HTERT RPE-1 (cell line): Measurements from ENCODE around the gene NAALADL2.
"Not testable (repeated sequence)": the region's sequence is repeated elsewhere in the genome, so short reads cannot be mapped to it uniquely, and the experiment has no call there.

Source experiments
- in situ Hi-C: fragments of 300-500 bp; cut with MboI; formaldehyde crosslinking; loops from 4 replicates; pipeline ENCODE4 v1.14.3; 2020; ENCODE audit warnings: low sequenced_read_pairs

Gene NAALADL2

DNA sequence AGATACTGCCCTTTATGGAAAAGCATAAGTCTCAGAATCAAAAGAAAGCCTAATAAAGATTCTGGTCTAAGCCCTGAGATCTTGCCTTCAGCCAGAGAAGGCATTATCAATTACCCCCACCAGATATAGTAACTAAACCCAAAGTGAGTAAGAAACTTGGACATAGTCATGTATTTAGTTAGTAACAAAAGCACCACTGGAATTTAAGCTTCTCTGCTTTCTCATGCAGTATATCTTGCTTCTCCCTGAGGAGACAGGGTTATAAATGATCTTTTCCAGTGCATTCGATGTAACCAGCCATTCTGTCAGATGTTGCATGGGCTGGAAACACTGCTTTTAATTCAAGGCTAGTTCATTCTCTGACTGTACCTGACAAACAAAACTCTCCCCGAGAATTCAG, 946.7 kb downstream of the NAALADL2 start:
- in situ Hi-C loops = no loop called here

GRCh38 chr3:175807175-175807574, 948.0 kb downstream of the NAALADL2 start:
- in situ Hi-C loops = no loop called here

DNA sequence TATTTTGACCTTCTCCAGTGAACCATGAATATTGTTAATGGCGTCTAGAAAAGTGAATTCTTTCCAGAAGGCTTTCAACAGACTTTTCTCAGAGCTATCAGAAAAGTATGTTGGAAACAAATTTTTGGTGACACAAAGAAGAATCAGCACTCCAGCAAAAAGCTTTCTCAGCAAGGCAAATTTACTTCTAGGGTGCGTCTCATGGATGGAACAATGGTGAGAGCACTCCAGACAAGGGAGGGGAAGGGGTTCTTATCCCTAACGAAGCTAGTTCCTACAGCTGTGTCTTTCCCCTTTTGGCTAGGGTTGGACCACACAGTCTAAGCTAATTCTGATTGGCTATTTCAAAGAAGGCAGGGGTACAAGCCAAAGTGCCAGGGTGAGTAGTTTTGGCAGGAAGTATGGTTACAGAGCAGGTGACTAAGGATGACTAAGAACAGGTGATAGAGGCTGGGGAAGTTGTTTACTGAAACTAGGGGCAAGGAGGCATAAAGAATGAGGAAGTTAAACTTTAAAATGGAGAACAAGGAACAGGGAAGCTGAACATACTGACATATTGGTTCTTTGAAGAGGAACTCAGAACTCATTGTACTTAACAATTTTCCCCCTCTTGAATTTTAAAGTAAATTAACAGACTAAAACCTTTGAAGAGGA, 959.8 kb downstream of the NAALADL2 start:
- in situ Hi-C loops = no loop called here

- in situ Hi-C loops = not testable (repeated sequence)
Observed at GRCh38 chr3:175822766-175823491, 963.8 kb downstream of the NAALADL2 start.

DNA sequence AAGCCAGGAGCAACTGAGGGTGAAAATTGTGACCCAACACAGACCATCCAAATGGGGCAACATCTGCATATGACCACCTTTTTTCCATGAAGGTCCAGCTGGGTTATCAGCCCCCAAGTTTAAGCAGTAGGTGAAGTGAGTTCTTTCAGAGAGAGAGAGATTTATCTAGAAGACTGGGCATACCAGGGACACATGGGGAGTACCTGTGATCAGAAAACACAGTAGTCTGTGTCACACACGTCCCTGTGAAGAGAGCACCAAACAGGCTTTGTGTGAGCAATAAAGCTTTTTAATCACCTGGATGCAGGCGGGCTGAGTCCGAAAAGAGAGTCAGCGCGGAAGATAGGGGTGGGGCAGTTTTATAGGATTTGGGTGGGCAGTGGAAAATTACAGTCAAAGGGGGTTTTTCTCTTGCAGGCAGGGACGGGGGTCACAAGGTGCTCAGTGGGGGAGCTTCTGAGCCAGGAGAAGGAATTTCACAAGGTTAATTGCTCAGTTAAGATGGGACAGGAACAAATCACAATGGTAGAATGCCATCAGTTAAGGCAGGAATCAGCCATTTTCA, 966.0 kb downstream of the NAALADL2 start:
- in situ Hi-C loops = not testable (repeated sequence)

GRCh38 chr3:175826759-175827158, 967.6 kb downstream of the NAALADL2 start:
- in situ Hi-C loops = no loop called here

GRCh38 chr3:175829809-175830208, 970.7 kb downstream of the NAALADL2 start:
- in situ Hi-C loops = not testable (repeated sequence)

GRCh38 chr3:175835763-175836162, 976.6 kb downstream of the NAALADL2 start:
- in situ Hi-C loops = not testable (repeated sequence)

DNA sequence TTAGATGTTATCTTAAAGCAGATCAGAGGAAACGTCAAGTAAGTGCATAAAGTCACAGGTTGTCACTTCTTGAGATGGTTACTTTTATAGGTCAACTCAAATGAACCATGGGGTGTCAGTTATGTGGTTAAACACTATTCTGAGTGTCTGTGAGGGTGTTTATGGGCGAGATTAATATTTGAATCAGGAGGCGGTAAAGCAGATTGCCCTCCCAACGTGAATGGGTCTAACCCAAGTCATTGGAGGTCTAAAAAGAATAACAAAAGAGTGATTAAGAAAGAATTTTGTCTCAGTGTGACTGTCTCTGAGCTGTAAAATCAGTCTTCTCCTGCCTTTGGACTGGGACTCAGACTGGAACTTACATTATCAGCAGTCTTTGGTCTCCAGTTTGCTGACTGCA, 977.5 kb downstream of the NAALADL2 start:
- in situ Hi-C loops = no loop called here

DNA sequence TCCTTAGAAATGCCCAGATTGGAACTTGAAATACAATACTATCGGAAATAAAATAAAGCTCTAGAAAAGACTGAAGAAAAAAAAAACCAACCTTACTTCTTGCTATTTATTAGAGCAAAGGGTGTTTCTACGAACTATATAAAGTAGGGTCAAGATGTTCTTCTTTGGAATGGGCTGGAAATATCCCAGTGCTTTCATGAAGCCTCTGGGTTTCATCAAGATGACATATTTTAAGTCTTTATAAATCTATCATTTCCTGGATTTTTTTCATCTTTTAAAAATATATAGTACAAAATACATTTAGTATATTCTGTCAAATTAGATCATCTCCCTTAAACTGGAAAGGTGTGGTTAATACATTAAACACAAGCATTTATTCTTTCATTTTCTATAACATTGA, 978.8 kb downstream of the NAALADL2 start:
- in situ Hi-C loops = no loop called here

DNA sequence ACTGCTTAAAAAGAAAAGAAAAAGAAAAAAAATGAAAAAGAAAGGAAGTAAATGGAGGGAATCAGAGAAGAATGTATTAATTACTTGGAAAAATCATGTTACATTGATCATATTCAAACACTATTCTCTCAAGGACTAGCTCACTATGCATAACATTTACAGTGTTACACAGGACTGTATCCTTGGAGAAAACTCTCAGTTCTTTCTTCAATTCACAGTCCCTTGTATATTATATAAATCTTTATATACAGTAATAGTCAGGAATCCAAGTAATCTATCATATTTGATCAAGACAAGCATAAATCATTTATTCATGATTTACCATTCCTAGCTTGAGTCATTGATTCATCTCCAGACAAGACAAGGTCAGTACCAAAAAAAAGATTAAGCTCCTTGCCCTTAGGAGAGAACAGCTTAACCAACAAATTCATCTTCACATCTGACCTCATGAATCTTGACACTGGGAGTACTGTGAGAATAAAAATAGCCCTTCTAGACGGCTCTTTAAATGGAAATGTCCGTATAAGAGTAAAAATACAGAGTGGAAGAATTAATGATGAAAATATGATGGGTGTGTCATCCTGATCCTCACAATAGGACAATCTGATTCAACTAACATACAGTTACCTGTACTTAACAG, 980.4 kb downstream of the NAALADL2 start:
- in situ Hi-C loops = no loop called here

DNA sequence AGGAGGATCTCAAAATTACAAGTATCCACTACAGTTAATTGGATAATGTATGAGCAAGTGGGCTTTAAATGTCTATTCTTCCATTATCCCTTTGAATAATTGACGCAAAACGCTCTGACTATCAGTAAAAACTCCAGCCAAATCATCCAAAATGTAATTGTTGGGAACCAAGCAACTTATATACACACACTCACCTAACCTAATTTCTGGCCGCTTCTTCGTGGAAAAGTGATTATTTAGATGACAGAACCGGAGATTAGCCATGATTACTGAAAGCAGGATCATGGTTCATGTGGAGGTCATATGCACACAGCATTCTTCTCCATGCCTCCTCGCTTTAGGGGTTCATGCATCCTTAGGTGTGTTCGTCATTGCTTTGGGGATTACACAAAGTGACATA, 992.4 kb downstream of the NAALADL2 start:
- in situ Hi-C loops = no loop called here

DNA sequence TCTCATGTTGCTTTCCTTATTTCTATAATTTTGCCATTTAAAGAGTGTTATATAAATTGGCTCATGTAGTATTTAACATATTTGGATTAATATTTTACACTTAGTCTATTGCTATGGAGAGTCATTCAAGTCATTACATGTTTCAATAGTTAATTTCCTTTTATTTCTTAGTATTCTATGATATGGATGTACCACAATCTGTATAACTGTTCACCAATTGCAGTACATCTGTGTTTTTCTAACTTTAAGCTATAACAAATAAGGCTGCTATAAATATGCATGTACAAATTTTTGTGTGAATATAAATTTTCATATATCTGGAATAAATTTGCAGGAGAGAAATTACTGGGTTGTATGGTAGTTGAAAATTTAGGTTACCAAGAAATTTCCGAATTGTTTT, 993.4 kb downstream of the NAALADL2 start:
- in situ Hi-C loops = no loop called here

DNA sequence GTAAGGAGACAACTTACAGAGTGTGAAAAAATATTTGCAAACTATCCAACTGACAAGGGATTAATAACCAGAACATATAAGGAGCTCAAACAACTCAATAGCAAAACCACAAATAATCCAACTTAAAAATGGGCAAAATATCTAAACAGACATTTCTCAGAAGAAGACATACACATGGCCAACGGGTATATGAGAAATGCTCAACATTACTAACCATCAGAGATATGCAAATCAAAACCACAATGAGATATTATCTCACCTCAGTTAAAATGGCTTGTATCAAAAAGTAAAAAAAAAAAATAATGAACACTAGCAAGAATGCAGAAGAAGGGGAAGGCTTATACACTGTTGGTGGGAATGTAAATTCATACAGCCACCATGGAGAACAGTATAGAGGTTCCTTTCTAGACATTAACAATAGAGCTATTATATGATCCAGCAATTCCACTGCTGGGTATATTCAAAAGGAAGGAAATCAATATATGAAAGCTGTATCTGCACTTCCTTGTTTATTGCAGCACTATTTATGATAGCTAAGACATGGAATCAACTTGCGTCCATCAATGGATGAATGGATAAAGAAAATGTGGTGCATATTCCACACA, 998.6 kb downstream of the NAALADL2 start:
- in situ Hi-C loops = no loop called here
